Measurements from ENCODE around the gene ARTN. TPM values are rescaled to one million over a fixed set of nuclear protein-coding genes. Genes with fewer than 3 reads are reported as not detected.
A peak's percentile ranks its signal among the peaks of the same experiment; 100 is the strongest.

The ARTN gene
- total RNA-seq, 1 donor from 2014 or later, result under 0.01 TPM

DNA sequence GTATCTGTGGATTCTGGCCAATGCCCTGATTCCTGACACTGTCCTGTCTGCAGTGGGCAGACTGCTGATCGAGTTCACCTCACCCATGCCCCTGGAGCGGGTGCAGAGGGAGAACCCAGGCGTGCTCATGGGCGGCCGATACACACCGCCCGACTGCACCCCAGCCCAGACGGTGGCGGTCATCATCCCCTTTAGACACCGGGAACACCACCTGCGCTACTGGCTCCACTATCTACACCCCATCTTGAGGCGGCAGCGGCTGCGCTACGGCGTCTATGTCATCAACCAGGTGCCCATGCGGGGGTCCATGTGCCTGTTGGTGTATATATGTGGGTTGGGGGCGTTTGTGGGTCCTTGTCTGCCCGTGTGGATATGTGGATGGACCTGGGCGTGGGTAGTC is 48.0 kb downstream of the ARTN start:
- FAIRE-seq, result no peak
- DNase-seq (ENCODE audit: low spot score in 2 of 2), result no peak

DNA sequence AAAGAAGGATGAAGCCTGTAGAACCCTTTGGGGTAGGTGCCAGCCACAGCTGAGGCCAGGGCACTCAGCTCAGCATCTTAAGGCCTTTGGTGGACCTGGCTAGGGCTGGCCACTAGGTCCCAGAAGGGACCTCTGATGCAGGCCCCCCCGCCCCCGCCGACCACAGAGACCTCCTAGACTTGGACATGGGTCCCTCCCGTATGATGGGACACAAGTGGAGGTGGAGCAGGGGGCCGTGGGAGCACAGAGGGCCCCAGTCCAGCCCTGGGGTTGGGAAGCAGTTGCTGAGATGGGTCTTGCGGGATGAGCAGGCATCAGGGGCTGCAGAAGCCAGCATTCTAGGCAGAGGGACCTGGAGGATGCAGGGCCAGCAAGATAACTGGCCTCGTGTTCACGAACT is 48.6 kb downstream of the ARTN start:
- FAIRE-seq (no peak), DNase-seq (ENCODE audit: low spot score in 2 of 2) (no peak)

DNA sequence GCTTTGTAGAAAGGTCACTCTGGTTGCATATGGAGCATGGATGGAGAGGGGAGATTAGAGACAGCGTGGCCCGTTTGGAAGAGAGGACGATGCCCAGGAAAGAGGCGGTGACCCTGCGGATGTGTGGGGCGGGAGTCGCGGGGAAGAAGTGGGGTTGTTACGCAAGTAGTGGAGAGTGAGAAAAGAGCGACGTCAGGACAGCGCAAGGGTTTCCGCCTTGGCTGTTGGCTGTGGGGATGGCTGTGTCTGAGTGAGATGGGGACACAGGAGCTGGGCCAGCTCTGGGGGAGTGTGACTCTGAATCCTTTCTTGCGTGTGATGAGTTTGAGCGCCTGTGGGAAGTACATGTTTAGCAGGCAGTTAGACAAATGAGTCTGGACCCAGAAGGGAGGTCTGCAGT is 49.2 kb downstream of the ARTN start:
- DNase-seq (ENCODE audit: low spot score in 2 of 2) (peak in 1 of 2 donors; percentile 52), FAIRE-seq (no peak)

DNA sequence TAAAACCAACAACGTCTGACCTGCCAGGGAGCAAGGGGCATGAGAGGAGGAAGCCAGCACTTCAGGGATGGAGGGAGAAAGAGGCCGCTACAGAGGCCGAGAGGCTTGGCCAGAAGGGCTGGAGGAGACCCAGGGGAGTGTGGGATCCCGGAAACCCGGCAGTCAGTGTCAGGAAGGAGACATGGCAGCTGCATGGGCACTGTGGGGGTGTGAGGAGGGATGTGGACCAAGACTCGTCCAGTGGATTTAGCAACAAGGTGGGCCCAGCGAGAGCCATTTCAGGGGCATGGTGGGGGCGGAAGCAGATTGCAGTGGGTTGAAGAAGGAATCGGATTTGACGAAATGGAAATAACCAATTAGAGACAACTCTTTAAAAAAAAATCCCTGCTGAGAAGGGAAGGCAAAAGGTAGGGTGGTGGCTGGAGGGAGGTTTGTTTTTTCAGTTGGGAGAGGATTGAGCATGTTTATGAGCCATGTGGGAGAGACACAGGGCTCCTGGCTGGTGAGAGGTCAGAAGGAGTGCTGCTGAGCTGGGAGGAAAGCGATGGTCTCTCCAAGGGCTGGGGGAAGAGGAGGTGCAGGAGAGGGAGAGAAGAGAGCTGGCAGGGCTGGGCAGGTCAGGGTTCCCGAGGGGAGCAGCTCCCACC is 49.8 kb downstream of the ARTN start:
- peak in 1 of 2 donors; percentile 43 for DNase-seq (ENCODE audit: low spot score in 2 of 2)
- FAIRE-seq, result no peak

DNA sequence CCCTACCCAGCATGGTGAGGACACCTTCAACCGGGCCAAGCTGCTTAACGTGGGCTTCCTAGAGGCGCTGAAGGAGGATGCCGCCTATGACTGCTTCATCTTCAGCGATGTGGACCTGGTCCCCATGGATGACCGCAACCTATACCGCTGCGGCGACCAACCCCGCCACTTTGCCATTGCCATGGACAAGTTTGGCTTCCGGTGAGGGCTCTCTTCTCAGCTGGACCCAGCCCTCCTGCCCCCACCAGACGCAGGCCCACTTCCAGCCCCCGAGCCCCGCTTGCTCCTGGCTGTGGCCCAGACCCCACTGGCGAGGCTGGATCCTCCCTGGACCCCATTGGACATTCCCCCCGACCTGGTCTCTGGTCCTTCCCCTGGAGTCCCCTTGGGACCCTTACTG is 51.3 kb downstream of the ARTN start:
- no peak for FAIRE-seq
- no peak for DNase-seq (ENCODE audit: low spot score in 2 of 2)

DNA sequence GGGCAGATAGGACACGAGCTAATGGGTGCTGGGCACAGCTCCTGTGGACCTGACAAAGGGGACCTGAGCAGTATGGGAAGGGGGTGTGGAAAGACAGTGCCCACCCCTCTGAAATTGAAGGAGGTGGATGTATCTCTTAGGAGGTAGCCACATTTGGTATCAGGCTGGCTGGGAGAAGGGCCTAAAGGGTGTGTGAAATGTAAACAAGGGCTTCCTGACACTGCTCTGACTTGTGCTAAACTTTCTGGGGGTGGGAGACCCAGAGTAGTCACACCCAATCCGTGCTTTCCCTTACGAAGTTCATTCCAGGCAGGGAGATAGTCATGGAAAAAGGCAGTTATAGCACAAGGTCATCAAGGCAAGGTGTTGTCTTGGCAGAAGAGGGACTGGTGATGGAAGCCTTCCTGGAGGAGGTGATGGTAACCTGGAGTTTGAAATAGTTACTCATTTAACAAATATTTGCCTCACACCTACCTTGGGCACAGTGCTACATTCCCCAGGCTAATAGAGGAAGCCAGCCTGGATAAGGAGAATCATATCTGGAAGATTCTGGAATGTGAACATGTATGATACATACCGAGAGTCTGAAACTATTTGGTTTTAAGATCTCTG is 52.5 kb downstream of the ARTN start:
- FAIRE-seq, result no peak

DNA sequence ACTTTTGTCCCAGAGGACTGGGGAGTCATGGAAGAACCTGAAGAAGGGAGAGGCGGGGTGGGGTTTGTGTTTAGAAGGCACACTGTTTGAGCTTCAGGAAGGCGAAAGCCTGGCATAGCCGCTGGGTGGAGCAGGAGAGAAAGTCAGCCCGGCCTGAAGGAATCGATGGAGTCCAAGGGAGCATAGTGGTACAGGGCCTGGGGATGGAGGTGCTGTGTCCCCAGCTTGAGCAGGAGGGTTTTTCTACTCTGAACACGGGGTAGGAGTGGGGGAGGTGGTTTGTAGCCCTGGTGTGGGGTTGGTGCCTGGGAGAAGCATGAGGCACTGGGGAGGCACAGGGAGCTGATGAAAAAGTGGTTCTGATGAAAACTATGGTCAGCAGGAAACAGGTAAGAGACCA is 53.1 kb downstream of the ARTN start:
- no peak for FAIRE-seq
- no peak for DNase-seq (ENCODE audit: low spot score in 2 of 2)

More for the DNA sequence above, 52.5 kb downstream of the ARTN start:
- no peak for DNase-seq (ENCODE audit: low spot score in 2 of 2)

Other genes with a start within 250 kb of the ARTN start
- 34.2 TPM for gene ST3GAL3, start 226.3 kb upstream of the ARTN start, total RNA-seq
- gene IPO13, start 13.1 kb downstream of the ARTN start, total RNA-seq, result 13.9 TPM
- 12.2 TPM for gene DPH2, start 36.2 kb downstream of the ARTN start, total RNA-seq
- gene ATP6V0B, start 41.2 kb downstream of the ARTN start, total RNA-seq, result 265 TPM
- 119 TPM for gene B4GALT2, start 45.4 kb downstream of the ARTN start, total RNA-seq
- gene CCDC24, start 57.8 kb downstream of the ARTN start, total RNA-seq, result 5.3 TPM
- 2.9 TPM for gene SLC6A9, start 97.7 kb downstream of the ARTN start, total RNA-seq
- under 0.01 TPM for gene KLF17, start 185.0 kb downstream of the ARTN start, total RNA-seq
- gene KLF18, start 207.8 kb downstream of the ARTN start, total RNA-seq, result not detected